A549 (cell line): ENCODE measurements around the gene NKAIN2. TPM values are rescaled to one million over a fixed set of nuclear protein-coding genes. Genes with fewer than 3 reads are reported as not detected.

Source experiments
- ATAC-seq, 2 experiments: fragments of 200-7000 bp in 1 of 2; fragments of >200 bp in 1 of 2; cut with Nextera tagmentation in 1 of 2; cut with Tn5 transposase in 1 of 2; 3 replicates each; pipeline versions ENCODE4 v1.8.0 to v1.9.1; 2018 to 2020; ENCODE audit warnings: mild to moderate bottlenecking in 1 of 2, moderate library complexity in 1 of 2
- CTCF ChIA-PET: fragments of 300-600 bp; sonication (Branson Sonifier 250); formaldehyde crosslinking; extraction: SDS; loops from one replicate; lab custom pipeline; 2021; ENCODE audit warnings: antibody characterized with exemption, inconsistent platforms; lab: Yijun Ruan, JAX
- POLR2A ChIA-PET: fragments of 350-600 bp; formaldehyde crosslinking; extraction: SDS; loops from one replicate; lab custom pipeline; 2021; ENCODE audit warnings: antibody characterized with exemption, inconsistent platforms; lab: Yijun Ruan, JAX
- DNase-seq, 2 experiments: peaks; one replicate each; pipeline versions ENCODE4 v3.0.0 to v3.0.0-alpha.2; 2011 to 2016; ENCODE audit warnings: low read depth in 1 of 2, low spot score in 1 of 2
- FAIRE-seq: peaks from 2 replicates; lab custom pipeline; 2011; peaks lifted over from hg19 to GRCh38; lab: Jason Lieb, UNC
- H3K27ac ChIP-seq, 2 experiments: fragments of >200 bp; sonication (Bioruptor Twin); formaldehyde crosslinking; 3 replicates each; pipeline ENCODE4 v1.5.1; 2016 to 2017
- H3K4me1 ChIP-seq: fragments of >200 bp; sonication (Bioruptor Twin); formaldehyde crosslinking; 3 replicates; pipeline ENCODE4 v1.6.1; 2016
- H3K4me2 ChIP-seq: fragments of >200 bp; sonication (Bioruptor Twin); formaldehyde crosslinking; 3 replicates; pipeline ENCODE4 v1.6.1; 2016
- H3K4me3 ChIP-seq: fragments of >200 bp; sonication (Bioruptor Twin); formaldehyde crosslinking; 3 replicates; pipeline ENCODE4 v1.5.1; 2016
- H3K9me3 ChIP-seq: fragments of >200 bp; sonication (Bioruptor Twin); formaldehyde crosslinking; 3 replicates; pipeline ENCODE4 v1.6.1; 2016
- CEBPB ChIP-seq, 2 experiments: fragments of >200 bp in 1 of 2; sonication (Bioruptor Twin) in 1 of 2; formaldehyde crosslinking in 1 of 2; IDR thresholded peaks; 2 replicates each; pipeline ENCODE4 v1.6.1; 2012 to 2016
- EHF ChIP-seq: fragments of 250-450 bp; sonication (Bioruptor Pico); IDR thresholded peaks from 2 replicates; pipeline ENCODE4 v1.5.0; 2020; ENCODE audit warnings: mild to moderate bottlenecking
- EHMT2 ChIP-seq: fragments of 200-600 bp; sonication (generic); IDR thresholded peaks from 2 replicates; pipeline ENCODE4 v1.6.1; 2016; ENCODE audit warnings: antibody characterized with exemption, low read depth, mild to moderate bottlenecking, moderate library complexity
- EP300 ChIP-seq, 2 experiments: fragments of >200 bp; sonication (Bioruptor Twin); formaldehyde crosslinking; IDR thresholded peaks; 2 replicates in 1 of 2; 3 replicates in 1 of 2; pipeline ENCODE4 v1.6.1; 2016 to 2017
- HEYL ChIP-seq: fragments of 250-450 bp; sonication (Bioruptor Pico); IDR thresholded peaks from 2 replicates; pipeline ENCODE4 v1.8.0; 2021; ENCODE audit warnings: mild to moderate bottlenecking, moderate library complexity
- HOXB13 ChIP-seq: fragments of 250-450 bp; sonication (Bioruptor Pico); IDR thresholded peaks from 2 replicates; pipeline ENCODE4 v1.5.0; 2020; ENCODE audit warnings: low read depth, mild to moderate bottlenecking, moderate library complexity
- JUNB ChIP-seq: fragments of >200 bp; sonication (Bioruptor Twin); formaldehyde crosslinking; IDR thresholded peaks from 2 replicates; pipeline ENCODE4 v1.6.1; 2016
- MYC ChIP-seq: IDR thresholded peaks from 2 replicates; pipeline ENCODE4 v1.6.1; 2012; ENCODE audit warnings: mild to moderate bottlenecking, inconsistent platforms, low read length, improper control_type of control experiment, borderline replicate concordance
- NFE2L2 ChIP-seq: fragments of 150-350 bp; conservative IDR thresholded peaks from 2 replicates; pipeline ENCODE4 v1.6.1; 2014; ENCODE audit warnings: low read length
- PBX3 ChIP-seq: IDR thresholded peaks from 2 replicates; pipeline ENCODE4 v1.6.1; 2012
- POLR2A ChIP-seq: IDR thresholded peaks from 2 replicates; pipeline ENCODE4 v1.6.1; 2012; ENCODE audit warnings: mild to moderate bottlenecking, low read length
- RAD21 ChIP-seq, 2 experiments: fragments of >200 bp in 1 of 2; sonication (Bioruptor Twin) in 1 of 2; formaldehyde crosslinking in 1 of 2; IDR thresholded peaks in 1 of 2; conservative IDR thresholded peaks in 1 of 2; 2 replicates in 1 of 2; 3 replicates in 1 of 2; pipeline ENCODE4 v1.6.1; 2012 to 2018; ENCODE audit warnings: inconsistent platforms in 1 of 2
- REST ChIP-seq: fragments of 200-600 bp; sonication (generic); IDR thresholded peaks from 2 replicates; pipeline ENCODE4 v1.6.1; 2016; ENCODE audit warnings: antibody characterized with exemption, mild to moderate bottlenecking, moderate library complexity
- SREBF2 ChIP-seq: fragments of 450-650 bp; IDR thresholded peaks from 2 replicates; pipeline ENCODE4 v1.6.1; 2014; ENCODE audit warnings: mild to moderate bottlenecking, moderate library complexity
- TFCP2L1 ChIP-seq: fragments of 250-450 bp; sonication (Bioruptor Pico); IDR thresholded peaks from 2 replicates; pipeline ENCODE4 v1.5.0; 2021; ENCODE audit warnings: mild to moderate bottlenecking
- TP53 ChIP-seq: fragments of 250-450 bp; sonication (Bioruptor Pico); IDR thresholded peaks from 2 replicates; pipeline ENCODE4 v1.5.0; 2021; ENCODE audit warnings: mild to moderate bottlenecking, moderate library complexity
- WGBS: methylation state at CpG from one replicate; pipeline ENCODE4 v1.1.6; 2017; ENCODE audit errors: missing lambda C conversion rate; 5-methylcytosine and 5-hydroxymethylcytosine counted together
- polyA plus RNA-seq, 4 experiments: library from polyadenylated mRNA; depleted of rRNA in 3 of 4; stranded (reverse); fragments of >200 nt; fragmentation: RNase III in 1 of 4; extraction: RNeasy Plus Mini Kit Qiagen cat#74134 plus additional on column Dnase treatment in 1 of 4; gene quantifications; 2 replicates in 3 of 4; 3 replicates in 1 of 4; pipeline ENCODE4 v1.2.3, GENCODE V29; 2011 to 2017
- TF ChIP-seq, protein P1 (sequence below): fragments of 250-450 bp; sonication (Bioruptor Pico); IDR thresholded peaks from 2 replicates; pipeline ENCODE4 v1.5.0; 2021; ENCODE audit warnings: mild to moderate bottlenecking, moderate library complexity, borderline replicate concordance
- TF ChIP-seq, protein P2 (sequence below): fragments of 450-650 bp; IDR thresholded peaks from 2 replicates; pipeline ENCODE4 v1.6.1; 2014; ENCODE audit warnings: antibody characterized with exemption
- TF ChIP-seq, protein P3 (sequence below): fragments of 150-350 bp; IDR thresholded peaks from 2 replicates; pipeline ENCODE4 v1.6.1; 2014; ENCODE audit warnings: low read depth, mild to moderate bottlenecking, low read length

NKAIN2 gene
- polyA plus RNA-seq, 2 of the 4 experiments (the other 2 are of a cell fraction): not detected

DNA sequence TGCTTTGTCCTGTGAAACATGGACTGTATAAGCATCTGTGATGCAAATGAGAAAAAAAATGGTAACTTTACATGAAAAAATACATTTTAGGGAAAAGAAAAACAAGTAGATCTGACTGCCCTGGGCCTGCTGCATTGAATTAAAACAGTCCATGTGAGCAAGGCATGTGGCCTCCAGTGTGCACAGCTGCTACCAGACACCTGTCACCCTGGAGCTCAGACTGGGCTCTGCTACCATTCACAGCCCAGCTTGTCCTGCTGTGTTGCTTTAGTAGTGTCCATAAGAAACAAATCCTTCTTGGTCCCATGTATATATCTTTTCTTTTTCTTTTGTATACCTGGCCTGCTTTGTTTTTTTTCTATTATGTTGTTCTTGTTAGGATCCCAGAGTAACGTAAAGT, 315.9 kb downstream of the NKAIN2 start:
- no peak overlapping the region for H3K4me3 ChIP-seq
- TF ChIP-seq, protein P1, sequence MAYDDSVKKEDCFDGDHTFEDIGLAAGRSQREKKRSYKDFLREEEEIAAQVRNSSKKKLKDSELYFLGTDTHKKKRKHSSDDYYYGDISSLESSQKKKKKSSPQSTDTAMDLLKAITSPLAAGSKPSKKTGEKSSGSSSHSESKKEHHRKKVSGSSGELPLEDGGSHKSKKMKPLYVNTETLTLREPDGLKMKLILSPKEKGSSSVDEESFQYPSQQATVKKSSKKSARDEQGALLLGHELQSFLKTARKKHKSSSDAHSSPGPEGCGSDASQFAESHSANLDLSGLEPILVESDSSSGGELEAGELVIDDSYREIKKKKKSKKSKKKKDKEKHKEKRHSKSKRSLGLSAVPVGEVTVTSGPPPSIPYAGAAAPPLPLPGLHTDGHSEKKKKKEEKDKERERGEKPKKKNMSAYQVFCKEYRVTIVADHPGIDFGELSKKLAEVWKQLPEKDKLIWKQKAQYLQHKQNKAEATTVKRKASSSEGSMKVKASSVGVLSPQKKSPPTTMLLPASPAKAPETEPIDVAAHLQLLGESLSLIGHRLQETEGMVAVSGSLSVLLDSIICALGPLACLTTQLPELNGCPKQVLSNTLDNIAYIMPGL (CRISPR knock-in tag): no peak
- TF ChIP-seq EP300 (IDR thresholded peaks at IDR 0.05): no peak
- TF ChIP-seq CEBPB (IDR thresholded peaks at IDR 0.05): no peak
- TF ChIP-seq HEYL (CRISPR knock-in tag): no peak
- no peak for TF ChIP-seq REST
- no peak for TF ChIP-seq JUNB
- TF ChIP-seq TP53 (CRISPR knock-in tag): no peak
- no peak for TF ChIP-seq MYC
- TF ChIP-seq POLR2A: no peak
- TF ChIP-seq SREBF2: no peak
- TF ChIP-seq, protein P2, sequence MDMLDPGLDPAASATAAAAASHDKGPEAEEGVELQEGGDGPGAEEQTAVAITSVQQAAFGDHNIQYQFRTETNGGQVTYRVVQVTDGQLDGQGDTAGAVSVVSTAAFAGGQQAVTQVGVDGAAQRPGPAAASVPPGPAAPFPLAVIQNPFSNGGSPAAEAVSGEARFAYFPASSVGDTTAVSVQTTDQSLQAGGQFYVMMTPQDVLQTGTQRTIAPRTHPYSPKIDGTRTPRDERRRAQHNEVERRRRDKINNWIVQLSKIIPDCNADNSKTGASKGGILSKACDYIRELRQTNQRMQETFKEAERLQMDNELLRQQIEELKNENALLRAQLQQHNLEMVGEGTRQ: no peak
- no peak for TF ChIP-seq RAD21 (conservative IDR thresholded peaks at IDR 0.05 in 1 of 2, IDR thresholded peaks at IDR 0.05 in 1 of 2)
- TF ChIP-seq PBX3: no peak
- no peak for TF ChIP-seq TFCP2L1
- no peak for TF ChIP-seq NFE2L2
- TF ChIP-seq EHF: no peak
- no peak for TF ChIP-seq EHMT2
- TF ChIP-seq, all 56 proteins: peak for 0
- ATAC-seq (no peak), FAIRE-seq (no peak), DNase-seq (no peak)
- Histone ChIP-seq H3K27ac (no peak overlapping the region), H3K9me3 (no peaks in the 10 kb centered on the region), H3K4me1 (no peaks in the 10 kb centered on the region), H3K4me2 (no peak overlapping the region)
- WGBS: 46% methylated on average over 1 of the region's 1 CpG
- POLR2A ChIA-PET: no interaction called here
- CTCF ChIA-PET: no interaction called here

DNA sequence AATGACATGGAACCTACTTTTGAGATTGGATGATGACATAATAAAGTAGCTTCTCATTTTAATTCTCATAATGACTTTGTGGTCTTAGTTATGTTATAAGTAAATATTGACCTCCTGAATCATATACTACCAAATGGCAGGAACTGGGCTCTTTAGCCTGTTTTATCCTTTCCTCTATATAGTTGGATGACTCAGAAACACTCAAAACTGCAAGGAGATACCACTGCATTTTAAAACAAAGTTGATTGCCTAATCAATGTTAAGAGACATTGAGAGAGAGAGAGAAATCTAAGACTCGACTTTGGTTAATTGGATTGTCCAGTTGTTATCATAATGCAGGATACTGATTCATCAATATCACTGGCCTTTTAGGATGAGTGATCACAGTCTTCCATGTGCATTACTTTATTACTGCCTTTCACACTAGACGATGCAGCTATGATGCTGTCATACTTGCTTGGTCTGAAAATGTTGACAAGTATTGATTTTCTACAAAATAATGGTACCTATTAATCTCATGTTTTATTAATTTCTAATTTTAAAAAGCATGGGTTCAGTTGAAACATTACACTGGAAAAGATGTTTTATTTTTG, 320.0 kb downstream of the NKAIN2 start:
- DNase-seq: no peak
- Histone ChIP-seq H3K4me3 (no peak overlapping the region), H3K27ac (no peak overlapping the region), H3K9me3 (no peaks in the 10 kb centered on the region), H3K4me2 (no peak overlapping the region)
- ChIA-PET POLR2A (no interaction called here), CTCF (no interaction called here)
- no peak for ATAC-seq
- TF ChIP-seq, protein P3, sequence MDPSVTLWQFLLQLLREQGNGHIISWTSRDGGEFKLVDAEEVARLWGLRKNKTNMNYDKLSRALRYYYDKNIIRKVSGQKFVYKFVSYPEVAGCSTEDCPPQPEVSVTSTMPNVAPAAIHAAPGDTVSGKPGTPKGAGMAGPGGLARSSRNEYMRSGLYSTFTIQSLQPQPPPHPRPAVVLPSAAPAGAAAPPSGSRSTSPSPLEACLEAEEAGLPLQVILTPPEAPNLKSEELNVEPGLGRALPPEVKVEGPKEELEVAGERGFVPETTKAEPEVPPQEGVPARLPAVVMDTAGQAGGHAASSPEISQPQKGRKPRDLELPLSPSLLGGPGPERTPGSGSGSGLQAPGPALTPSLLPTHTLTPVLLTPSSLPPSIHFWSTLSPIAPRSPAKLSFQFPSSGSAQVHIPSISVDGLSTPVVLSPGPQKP: no peak
- TF ChIP-seq HOXB13 (CRISPR knock-in tag) (no peak), POLR2A (no peak)
- TF ChIP-seq, all 56 proteins: peak for 0
- 15% methylated on average over 2 of the region's 2 CpGs for WGBS
- no peaks in the 10 kb centered on the region for H3K4me1 ChIP-seq
- no peak for FAIRE-seq
